HG03066 (cell line): ENCODE results near the gene MTCL3.

Experiments
- ATAC-seq: cut with Tn5 transposase; IDR thresholded peaks from one replicate; pipeline ENCODE4 v1.9.1; 2021; ENCODE audit warnings: low read depth; ENCODE audit not compliant: unreplicated experiment

The MTCL3 gene

GRCh38 chr6:127475135-127475822 is 43.9 kb downstream of the MTCL3 start:
- ATAC-seq: no peak

DNA sequence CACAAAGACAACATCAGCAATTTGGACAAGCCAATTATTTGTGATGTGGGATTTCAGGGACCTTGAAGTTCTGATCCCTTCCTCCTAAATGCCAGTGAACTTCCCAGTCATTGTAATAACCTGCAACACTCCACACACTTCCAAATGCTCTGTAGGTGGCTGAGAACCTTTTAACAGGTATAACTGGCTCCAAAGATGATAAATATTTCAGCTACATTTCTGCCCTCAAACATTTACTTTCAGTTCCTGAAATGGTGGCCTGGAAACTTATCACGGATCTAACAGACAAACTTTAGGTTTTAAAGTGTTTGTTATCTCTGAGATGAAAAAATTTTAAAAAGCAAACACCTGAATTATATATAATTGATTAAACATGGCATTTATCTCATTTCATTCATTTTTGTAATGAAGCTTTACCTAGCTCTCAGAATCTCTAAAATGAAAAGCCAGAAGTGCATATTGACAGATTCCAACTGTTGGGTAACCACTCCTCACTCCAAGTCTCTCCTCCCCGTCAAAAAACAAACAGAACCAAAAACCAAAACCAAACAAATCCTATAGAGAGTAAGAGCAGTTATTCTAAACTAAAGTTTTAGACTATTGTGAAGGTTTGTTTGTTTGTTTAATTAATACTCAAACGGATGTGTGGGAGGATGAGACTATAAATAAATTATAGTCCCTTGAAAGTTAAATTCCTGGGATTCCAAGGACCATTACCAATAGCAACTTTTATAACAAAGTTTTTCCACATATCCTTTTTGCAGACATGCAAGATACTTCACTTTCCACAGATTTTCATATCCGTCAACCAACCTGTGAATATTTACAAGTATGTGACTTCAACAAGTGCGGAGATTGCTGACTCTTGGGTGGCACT is 47.5 kb downstream of the MTCL3 start:
- ATAC-seq: no peak

GRCh38 chr6:127468936-127469335 is 50.2 kb downstream of the MTCL3 start:
- no peak for ATAC-seq

DNA sequence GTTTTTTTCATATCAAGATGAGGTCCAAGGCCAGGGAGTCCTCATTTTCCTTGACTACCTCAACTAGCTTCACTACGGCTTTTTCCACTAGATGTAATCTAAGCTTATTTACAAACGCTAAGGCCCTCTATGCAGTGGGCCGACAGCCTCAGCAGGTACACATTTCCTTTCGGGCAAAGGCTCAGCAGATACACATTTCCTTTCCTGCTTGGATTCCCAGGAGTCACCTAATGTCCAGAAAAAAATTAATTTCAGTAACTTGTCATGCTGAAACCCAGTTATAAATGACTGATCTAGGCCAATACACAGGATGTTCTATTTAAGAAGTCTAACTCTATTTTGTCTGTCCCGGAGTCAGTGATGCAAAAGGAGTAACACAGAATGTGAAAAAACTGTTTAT is 52.7 kb downstream of the MTCL3 start:
- ATAC-seq: no peak

DNA sequence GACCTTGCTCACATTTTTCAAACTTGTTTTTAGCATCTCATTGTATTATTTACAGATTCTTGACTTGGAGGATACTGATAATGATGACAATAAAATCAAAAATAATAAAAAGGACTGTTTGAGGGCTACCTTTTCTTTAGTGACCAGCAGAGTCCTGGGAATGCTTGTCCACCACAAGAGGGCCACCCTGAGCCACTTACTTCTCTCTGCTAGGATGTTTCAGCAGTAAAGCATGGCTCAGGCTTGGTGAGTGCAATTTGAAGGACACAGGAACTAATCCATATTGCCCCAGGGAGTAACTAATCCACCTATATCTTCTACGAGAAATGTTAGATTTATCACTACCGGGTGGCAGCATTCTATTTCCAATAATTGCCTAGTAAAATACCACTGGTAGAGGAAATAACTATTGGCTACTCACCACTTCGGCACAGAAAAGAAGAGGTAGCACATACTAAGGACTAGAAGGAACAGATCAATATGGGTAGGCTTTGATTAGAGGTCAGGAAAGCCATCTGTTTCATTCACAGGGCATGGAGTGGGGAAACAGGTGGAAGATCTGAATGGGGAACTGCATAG is 54.2 kb downstream of the MTCL3 start:
- ATAC-seq: peak; percentile 81

DNA sequence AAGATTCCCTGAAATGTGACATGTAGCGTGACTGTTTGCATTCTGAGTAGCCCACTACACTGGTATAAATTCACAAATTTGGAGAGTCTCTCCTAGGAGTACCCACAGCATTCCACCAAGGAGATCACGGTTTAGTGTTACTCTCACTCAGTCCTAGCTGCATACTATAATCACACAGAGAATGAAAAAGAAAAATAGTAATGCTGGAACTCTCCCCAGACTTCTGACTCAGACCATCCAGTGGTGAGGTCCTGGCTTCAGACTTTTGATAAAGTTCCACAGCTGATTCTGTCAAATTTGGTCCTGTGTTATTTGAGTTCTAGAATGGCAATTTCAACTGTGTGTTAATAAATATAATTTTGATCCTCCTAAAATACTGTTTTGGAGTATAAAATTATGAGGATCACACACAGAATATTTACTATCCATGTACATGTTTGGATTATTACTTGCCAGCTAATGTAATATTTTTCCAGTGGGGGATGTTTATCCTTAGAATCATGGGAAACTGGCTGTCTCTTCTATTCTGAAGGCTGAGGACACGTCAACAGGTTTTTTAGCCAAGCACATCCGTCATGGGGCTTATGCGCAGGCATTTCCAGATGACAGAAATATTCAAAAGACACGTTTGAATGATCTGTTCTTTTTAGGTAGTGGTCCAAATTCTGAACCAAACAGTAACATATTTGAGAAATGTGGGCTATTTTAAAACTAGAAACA is 54.8 kb downstream of the MTCL3 start:
- ATAC-seq: no peak

- no peak for ATAC-seq
These were observed 56.1 kb downstream of the MTCL3 start for GRCh38 chr6:127463056-127463455.

GRCh38 chr6:127462376-127462775 is 56.8 kb downstream of the MTCL3 start:
- ATAC-seq: no peak

GRCh38 chr6:127460465-127460864 is 58.7 kb downstream of the MTCL3 start:
- no peak for ATAC-seq

- no peak for ATAC-seq
These were observed 59.9 kb downstream of the MTCL3 start, which contains the start of gene KIAA0408 for GRCh38 chr6:127459231-127459641. TSS of gene KIAA0408 (minus strand) at chr6:127459389. CDS start at chr6:127453981, 5,408 bp downstream.

GRCh38 chr6:127458817-127459216 is 60.3 kb downstream of the MTCL3 start:
- no peak for ATAC-seq

DNA sequence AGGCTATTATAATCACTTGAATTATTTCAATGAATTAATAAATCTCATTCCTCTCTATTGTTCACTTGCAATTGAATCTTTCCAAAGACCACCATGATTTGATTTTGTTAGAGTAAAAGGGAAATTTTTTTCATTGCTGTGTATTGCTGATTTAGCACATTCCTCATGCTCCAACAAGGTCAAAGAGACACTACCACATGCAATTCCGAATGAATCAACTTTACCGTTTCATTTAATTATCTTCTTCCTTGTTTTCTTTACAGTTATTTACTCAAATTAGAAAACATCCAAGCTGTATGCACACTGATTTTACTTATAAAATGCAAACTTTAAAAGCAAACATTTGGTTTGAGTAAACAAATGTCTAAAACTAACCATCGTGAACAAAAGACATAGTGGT is 60.9 kb downstream of the MTCL3 start:
- no peak for ATAC-seq

- ATAC-seq: no peak
These were observed 61.6 kb downstream of the MTCL3 start for GRCh38 chr6:127457456-127458064.

DNA sequence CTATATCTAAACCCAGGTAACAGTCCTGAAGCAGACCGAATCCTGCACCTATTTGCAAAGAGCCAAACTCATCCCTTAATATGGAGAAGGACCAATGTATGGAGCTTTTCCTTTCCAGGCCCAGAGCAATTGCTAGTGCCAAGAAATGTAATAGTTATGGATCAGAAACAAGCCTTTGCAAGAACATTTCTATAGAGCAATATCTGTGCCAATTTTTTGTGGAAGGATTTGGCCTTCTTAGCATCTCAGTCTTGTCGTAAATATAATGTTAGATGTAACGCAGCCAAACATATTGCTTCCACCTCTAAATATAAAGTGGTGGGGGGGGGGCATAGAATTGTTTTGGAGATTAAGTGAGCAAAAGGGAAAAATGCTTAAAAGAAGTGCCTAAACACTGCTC is 62.7 kb downstream of the MTCL3 start:
- no peak for ATAC-seq

DNA sequence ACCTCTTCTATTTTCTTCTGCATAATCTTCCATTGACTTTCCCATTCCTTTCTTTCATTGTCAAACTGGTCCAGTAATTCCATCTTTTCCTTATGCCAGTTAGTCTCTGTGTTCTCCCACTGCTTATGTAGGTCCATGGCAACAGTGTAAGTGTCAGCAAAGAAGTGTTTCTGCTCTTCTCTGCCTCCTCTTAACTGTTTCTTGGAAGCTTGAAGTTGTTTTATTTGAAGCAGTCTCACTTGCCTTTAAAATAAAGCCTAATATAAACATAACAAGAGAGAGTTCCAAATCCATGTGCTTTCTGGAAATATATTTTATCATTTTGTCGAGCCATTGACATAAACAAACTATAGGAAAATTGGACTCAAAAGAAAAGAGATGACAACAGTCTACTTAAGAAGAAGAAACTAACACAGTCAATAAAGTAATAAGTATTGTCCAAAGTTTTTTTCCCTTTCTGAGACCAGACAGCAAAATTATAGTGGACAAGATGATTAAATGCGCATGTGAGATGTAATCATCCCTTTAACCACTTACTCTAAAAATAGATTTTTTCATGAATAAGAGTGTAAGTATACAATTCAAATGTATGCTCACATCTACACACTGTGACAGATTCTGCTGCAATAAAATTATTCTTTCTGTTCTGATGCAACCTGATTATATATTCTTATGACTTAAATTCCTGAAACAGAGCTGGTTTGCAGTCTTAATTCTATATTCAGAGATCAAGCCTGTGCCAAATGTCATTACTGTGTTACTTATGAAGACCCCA is 65.1 kb downstream of the MTCL3 start:
- no peak for ATAC-seq

DNA sequence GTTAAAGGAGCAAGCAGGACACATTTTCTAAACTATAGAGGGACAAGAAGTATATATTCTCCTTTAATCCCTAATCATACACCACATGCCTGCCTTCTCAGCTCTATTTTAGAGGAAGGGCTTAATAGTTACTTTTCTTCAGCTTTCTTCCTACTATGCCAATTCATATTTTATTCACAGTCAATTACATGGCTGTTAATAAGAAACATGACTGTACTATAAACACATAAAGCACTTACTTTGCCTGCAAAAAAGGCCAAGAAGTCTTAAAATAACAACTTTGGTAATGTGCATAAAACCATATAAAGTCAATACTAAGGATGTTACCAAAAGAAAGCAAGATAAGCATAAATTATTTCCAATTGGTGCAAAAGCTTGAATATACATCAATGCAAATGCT is 66.3 kb downstream of the MTCL3 start:
- no peak for ATAC-seq

GRCh38 chr6:127451388-127451787 is 67.7 kb downstream of the MTCL3 start:
- ATAC-seq: no peak

DNA sequence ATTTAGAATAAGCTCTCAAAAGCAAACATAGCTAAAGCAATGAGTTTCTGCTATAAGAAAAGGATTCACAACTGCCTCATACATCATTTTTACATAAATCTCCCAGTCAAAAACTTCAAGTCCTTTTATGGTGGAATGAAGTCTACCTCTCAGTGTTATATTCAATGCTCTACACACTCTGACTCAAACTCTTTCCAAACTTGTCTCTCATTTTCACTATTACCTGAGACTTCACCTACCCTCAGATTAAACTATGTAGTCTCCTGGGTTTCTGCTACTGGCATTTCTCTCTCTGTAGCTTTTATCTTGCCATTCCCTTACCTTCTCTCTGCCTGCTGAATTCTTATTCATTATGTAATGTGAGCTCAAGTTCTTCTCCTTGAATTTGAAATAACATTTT is 71.4 kb downstream of the MTCL3 start:
- ATAC-seq: no peak

GRCh38 chr6:127446356-127446755 is 72.8 kb downstream of the MTCL3 start:
- ATAC-seq: no peak

DNA sequence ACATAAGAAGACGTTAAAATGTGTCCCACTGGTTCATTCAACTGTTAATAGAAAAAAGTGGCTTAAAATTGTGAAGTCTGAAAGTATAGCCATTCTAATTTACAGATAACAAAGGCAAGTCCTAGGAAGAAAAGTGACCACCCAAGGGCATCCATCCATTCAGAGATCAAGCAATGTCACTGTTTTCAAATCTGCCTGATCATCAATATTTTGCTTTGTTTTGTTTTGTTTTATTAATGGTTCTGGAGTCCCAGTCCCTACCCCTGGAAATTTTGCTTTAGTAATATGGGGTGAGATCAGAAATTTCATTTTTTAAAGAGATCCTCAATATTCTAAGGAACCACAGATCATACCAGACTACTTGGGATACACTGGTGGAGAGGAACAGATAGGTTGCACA is 77.3 kb downstream of the MTCL3 start:
- no peak for ATAC-seq
